HG03103 (cell line): ENCODE results near the gene CRYBA2.
A peak's percentile ranks its signal among the peaks of the same experiment; 100 is the strongest.

Source experiments
- ATAC-seq: cut with Tn5 transposase; IDR thresholded peaks from one replicate; pipeline ENCODE4 v1.9.1; 2021; ENCODE audit warnings: low read depth; ENCODE audit not compliant: unreplicated experiment

Gene CRYBA2, protein sequence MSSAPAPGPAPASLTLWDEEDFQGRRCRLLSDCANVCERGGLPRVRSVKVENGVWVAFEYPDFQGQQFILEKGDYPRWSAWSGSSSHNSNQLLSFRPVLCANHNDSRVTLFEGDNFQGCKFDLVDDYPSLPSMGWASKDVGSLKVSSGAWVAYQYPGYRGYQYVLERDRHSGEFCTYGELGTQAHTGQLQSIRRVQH

DNA sequence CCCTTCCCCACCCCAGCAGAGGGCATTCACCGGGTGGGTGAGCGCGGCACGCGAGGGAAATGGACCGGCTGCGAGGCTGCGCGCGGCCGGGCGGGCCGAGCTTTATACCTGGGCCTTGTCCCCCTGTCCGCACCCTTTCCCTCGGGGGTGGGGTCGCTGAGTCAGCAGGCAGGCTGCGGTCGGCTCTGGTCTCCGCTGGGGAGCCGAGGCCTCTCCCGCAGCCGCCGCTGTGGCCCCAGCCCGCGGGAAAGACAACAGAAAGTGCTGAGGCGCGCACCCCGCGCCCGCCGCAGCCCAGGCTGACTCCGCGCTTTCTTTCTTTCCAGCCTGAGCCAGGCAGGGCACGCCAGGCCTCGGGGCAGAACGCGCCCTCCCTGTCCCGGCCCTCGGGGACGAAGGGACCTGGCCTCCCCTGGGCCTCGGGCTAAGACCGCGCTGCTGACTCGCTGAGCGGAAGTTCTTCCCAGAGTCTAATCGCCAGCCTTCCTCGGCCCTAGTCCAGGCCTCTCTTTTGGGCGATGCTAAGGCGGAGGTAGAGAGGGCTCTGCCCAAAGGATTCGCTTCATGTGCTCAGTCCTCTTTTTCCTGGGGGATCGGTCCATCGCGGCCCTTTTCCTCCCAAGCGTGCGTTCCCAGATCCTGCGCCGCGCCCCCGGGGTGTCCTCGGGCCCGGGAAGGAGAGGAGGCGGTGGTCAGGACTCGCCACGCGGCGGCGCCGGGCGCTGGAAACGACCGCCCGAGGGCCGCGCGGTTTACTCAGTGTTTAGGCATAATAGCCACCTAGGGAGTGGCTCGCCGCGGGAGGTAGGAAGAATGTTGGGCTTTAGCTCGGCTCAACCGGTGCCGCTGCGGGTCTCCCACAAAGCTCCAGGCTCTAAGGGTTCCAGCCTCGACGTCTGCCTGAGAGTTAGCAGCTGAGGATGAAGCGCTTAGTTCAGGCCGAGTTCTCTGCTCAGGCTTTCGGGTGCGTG lies at the start of gene CRYBA2:
Gene CRYBA2, minus strand, starts transcription at position 78 of the 971 bp plus-strand sequence. CDS start 246 bp downstream, outside the sequence.
- ATAC-seq: no peak

DNA sequence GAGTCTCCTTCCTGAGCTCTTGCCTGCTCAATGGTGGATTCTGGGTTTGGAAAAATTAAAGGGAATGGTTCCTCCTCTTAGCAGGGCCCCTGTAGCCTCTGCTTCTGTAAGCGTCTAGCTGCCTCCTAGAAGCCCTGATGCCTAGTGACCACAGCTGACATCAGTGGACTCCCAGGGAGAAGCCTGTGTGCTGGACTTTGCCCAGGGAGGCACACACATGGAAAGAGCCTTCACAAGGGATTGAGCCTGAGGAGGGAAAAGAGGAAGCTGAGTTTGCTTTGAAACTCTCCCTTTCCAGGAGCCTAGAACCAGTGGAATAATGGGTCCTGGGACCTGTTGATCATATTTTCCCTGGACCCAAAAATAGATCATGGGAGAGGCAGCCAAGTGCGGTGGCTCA lies 49.5 kb upstream of the CRYBA2 start:
- ATAC-seq: no peak

DNA sequence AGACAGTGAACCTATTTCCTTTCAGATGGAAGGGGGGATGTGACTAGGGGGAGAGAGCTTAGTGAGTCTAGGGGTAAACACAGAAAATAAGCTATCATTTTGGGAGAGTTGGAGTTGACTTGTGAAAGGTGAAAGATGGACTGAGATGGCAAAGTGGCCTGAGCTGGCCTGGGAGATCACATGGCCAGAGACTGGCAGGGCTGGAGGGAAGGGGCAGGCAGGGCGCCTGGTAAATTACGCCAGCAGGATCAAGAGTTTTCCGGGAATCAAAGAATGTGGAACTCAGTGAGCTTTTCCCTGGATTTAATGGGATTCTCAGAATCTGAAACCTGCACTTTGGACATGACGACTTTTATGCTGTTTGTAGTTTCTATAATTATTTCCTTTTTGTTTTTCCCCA lies 48.9 kb upstream of the CRYBA2 start:
- no peak for ATAC-seq

DNA sequence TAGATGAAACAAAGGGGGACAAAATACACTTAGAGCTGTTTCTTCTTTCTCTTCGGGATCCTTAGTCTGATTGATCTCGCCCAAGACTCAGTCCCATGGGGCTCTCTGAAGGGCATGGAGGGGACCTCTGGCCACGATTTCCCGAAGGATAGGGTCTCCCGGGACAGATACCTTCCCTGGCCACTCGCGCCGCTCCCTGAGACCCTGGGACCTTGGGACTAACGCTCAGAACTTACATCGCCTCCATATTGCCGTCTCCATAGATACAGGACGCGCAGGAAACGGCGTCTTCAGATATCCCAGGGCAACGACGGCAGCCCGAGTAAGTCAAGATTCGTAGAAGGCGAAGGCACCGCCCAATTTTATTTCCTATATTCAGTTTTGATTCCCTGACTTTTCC lies 48.0 kb upstream of the CRYBA2 start, which contains the start of gene CFAP65:
Gene CFAP65, minus strand, starts transcription at position 265 of the 400 bp plus-strand sequence. CDS start 2,468 bp downstream, outside the sequence.
- ATAC-seq: no peak

DNA sequence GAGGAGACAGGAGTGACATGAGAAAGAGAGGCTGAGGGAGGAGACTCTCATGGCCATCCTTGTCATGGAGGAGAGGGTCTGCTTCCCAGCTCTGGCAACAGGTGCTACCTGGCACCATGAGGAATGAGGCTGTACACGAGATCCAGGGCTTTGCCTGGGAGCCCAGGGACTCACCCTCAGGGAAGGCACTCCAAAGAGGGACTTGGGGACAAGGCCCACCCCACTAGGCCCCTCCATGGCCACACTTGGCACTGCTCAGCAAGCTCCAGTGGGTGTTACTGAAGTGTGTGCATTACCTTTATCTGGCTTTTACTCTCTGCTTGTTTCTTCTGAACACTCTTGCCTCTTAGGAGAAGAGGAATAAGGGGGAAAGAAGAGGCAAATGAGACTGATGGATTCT lies 45.4 kb upstream of the CRYBA2 start:
- ATAC-seq: no peak

DNA sequence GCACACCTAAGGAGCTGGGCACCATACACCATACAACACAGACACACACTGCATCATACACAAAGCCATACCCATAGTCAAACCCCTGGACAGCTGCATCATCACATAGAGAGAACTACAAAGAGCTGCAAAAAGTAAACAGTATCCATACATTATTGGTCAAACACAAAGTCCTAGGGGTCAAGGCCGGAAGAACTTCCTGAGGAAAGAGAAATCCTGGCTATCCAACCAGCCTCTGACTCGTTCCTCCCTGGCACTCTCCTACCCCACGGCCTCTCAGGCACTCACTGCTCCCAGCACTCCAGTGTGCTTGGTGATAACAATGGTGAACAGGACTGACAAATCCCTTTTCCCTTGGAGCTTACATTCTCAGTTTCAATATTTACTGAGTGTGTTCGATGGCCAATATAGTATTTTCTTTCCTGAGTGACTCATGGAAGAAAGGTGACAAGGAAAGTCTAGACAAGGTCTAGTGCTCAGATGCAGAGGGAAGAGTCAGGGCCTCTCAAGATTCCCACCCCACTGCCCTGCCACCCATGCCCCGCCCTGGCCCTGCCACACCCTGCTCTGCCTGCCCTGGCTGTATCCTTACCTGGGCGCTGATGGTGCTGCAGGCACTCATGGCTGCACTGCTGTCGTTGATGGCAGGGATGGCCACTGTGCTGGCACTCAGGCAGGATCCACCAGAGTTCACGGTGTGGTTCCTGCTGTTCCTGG lies 44.7 kb upstream of the CRYBA2 start:
- ATAC-seq: no peak

DNA sequence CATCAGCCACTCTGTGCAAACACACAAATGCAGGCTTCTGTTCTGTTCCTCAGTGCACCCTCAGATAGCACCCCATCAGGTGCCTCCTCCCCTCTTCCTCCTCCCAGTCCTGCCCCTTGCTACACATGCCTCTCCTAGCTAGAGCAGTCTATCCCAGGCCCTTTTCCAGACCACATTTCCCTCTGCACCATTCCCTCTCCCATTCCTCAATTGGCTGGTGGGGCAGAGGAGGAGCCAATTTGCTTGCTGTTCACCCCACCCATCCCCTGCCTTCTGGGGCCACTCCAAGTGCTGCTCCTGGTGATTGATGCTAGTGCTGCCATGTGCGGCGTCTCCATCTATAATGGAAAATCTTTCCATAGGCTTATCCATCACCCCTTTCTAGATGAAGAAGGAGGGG lies 42.7 kb upstream of the CRYBA2 start:
- no peak for ATAC-seq

DNA sequence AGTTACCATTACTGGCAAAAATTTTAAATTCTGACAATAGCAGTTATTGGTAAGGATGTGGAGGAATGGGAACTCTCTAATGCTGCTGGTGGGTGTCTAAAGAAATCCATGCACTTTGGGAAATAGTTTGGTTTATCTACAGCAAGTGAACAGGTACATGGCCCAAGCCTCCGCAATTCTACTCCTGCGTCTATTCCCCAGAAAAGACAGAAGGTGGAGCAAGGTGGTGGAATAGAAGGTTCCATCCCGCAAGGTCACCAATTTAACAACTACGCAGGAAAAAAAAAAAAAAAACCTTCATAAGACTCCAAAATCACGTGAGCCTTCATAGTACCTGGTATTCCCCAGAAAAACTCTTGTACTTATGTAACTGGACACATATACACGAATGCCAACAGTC lies 41.6 kb upstream of the CRYBA2 start:
- no peak for ATAC-seq

DNA sequence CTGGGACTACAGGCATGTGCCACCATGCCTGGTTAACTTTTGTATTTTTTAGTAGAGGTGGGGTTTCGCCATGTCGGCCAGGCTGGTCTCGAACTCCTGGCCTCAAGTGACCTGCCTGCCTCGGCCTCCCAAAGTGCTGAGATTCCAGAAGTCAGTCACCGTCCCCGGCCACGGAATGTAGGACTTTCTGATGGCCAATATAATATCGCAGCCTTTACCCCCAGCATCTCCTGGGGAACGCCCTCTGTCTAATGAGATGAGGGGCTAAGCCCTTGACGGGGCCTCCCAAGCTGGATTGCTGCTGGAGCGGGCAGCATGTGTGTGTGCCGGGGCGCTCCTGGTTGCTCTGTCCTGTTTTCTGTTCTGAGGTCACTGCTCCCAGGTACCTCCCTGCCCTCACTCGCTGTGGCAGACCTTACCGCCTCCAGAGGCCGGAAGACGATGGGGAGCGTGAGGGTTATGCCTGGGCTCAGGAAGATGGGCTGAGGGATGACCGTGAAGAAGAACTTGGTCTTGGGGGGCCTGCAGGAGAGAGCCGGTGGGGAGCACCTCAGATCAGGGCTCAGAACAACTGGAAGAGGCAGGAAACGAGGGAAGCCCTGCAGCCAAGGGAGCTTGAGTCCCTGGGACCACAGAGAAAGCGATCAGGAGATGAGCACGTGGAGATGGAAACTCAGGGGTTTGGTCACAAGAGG lies 39.0 kb upstream of the CRYBA2 start:
- ATAC-seq: no peak

DNA sequence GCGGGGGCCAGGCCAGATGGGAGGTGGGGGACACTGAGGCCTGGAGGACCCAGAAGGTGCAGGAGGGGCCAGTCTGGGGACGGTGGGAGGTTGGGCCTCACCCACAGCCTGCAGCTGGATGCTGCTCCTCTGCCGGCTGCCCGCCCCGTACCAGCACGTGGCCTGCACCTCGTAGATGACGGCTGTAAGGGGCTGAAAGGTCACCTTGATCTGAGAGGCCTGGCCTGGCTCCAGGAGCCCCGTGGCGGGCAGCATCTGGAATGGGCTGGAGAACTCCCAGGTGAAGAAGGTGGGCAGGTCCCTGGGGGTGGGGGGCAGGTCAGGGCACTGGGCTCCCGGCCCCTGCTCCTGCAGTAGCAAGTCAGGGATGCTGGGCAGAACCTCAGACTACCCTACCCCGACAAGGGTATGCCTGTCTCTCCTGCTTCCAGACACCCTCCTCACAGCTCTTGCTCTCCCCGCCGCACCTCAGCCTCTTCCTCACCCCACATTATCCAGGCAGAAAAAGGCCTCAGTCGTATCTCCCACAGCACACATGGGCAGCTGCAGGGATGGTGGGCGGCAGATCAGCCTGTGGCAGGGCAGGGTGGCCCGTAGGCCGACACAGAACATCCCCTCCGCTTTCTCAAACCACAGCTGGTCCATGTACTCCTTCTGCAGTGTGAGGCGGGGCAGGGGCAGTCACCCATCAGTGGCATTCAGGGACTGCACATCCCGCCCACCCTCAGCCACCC lies 38.0 kb upstream of the CRYBA2 start:
- no peak for ATAC-seq

DNA sequence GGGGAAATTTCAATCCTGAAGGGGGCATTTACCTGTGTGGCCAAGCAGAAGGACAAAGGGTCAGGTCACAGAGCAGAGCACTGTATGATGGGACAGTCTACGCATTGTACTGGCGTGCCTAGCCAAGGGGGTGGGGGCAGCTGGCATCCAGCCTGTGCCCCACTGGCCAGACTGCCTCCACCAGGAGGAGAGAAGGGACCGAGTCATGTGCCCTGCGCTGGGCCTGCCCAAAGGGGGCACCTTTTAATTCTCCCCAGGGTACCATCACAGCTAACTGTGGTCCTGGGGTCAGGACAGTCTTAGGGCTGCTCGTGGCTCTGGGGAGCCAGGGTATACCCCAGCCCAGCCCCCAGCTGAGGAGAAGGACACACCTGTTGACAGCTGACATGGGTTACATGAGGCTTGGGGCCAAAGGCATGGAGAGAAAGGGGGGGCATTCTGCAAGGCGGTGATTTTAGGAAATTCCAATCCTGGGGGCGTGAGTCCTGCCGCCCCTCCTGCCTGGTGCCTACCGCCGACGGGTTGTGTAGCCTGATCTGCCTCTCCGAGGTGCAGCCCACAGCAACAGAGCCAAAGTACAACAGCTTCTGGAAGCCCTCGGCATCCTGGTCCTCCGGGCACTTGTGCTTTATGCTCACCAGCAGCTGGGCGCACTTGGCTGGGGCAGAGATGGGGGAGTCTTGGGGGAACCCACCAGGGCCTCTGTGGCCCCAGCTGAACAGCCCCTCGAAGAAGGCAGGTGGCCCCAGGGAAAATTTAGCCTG lies 37.1 kb upstream of the CRYBA2 start:
- no peak for ATAC-seq

DNA sequence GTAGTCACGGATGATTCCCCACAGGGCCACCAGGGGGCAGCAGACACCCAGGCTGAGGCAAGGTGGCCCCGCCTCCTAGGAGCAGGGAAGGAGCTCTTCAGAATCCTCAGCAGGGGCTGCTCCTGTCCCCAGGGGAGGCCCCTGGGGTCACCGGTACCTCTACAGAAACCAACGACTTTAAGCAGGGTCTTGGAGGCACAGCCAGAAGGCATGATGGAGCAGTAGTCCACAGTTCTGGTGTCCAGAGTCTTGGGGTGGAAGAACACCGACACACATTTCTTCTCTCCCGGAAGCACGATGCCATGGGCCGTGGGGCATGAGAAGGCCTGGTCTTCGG lies 36.6 kb upstream of the CRYBA2 start:
- peak; percentile 63 for ATAC-seq

DNA sequence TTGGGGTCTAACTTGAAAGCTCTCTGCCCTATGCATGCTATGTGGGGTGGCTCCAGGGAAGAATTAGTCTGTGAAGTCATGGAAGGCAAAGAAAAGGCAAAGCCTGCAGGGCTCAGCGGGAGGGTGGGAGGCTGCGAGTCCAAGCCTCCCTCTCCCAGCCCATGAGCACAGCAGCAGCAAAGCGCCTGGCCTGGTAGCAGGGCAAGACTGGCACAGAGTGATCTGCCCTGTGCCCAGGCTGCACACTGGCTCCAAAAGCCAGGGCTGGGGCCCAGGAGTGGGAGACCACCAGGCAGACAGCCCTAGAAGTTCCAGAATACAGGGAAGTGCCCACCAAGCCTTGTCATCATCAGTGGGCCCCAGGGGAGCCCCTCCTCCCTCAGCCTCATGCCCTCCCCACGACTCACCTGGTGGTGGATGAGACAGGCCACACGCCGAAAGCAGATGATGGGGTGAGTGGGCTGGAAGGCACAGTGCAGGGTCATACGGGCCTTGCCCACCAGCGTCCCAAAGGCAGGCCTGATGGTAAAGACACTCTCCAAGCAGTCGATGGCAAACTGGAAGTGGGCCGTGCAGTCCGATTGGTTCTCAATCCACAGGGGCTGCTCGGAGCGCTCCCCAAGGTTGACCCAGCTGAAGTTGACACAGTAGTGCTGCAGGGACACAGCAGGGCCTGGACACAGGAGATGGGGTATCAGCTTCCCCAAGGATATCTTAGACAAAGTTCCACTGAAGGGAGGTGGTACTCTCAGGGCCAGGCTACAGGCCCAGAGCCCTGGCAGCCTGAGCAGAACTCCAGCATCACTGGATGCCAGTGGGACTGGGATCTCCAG lies 36.0 kb upstream of the CRYBA2 start:
- ATAC-seq: no peak

DNA sequence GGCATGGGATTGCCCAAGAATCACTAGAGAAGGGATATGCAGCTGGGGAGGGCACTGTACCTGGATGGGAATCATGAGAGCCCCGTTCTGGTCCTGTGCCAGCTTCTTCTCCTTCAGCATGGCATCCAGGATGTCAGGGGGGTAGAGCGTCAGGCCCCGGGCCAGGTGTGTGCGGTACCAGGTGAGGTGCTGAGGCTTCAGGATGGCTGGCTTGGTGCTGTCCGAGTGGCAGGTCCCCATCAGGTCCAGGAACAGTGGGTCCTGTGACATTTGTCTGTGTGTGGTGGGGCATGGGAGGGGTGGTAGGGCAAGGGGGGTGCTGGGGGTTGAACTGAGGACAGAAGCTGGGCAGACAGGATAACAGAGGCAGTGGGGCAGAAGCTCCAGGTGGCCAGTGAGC lies 34.9 kb upstream of the CRYBA2 start:
- no peak for ATAC-seq

DNA sequence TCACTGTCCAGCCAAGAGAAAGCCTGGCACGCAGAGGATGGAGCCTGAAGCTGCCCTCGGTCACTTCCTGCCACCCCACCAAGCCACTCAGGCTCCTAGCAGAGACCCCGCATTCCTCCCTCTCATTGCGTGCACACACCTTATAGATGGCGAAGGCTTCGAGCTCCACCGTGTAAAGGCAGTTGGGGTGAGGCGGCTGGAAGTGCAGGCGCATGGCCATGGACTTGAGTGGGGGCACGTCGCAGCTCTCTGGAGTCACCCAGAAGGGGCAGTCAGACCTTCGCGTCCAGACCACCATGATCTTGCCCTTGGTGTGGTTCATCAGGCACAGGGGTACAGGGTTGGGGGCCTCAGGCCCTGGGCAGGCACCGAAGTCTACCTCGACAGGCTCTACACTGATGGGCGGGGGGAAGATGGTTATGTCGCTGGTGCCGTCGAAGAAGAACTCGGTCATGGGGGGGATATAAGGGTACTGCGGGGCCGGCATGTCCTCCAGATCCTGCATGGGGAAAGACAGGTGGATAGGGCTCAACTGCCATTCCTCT lies 34.4 kb upstream of the CRYBA2 start:
- ATAC-seq: no peak

DNA sequence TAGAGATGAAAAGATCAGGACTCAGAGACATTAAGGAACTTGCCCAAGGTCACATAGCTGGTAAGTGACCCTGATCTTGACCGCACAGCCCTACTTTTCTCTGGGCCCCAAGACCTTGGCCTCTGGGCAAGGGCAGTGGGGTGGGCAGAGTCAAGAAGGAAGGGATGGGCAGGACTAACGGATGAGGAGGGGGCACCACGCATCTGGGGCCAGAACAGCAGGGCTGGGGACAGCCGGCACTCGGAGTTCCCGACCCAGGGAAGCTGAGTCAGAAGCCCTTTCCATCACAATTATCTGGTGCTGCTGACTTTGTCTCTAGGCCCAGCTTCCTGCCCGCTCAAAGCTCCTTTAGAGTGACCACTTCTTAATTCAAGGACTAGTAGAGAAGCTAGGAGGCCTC lies 33.7 kb upstream of the CRYBA2 start:
- no peak for ATAC-seq

DNA sequence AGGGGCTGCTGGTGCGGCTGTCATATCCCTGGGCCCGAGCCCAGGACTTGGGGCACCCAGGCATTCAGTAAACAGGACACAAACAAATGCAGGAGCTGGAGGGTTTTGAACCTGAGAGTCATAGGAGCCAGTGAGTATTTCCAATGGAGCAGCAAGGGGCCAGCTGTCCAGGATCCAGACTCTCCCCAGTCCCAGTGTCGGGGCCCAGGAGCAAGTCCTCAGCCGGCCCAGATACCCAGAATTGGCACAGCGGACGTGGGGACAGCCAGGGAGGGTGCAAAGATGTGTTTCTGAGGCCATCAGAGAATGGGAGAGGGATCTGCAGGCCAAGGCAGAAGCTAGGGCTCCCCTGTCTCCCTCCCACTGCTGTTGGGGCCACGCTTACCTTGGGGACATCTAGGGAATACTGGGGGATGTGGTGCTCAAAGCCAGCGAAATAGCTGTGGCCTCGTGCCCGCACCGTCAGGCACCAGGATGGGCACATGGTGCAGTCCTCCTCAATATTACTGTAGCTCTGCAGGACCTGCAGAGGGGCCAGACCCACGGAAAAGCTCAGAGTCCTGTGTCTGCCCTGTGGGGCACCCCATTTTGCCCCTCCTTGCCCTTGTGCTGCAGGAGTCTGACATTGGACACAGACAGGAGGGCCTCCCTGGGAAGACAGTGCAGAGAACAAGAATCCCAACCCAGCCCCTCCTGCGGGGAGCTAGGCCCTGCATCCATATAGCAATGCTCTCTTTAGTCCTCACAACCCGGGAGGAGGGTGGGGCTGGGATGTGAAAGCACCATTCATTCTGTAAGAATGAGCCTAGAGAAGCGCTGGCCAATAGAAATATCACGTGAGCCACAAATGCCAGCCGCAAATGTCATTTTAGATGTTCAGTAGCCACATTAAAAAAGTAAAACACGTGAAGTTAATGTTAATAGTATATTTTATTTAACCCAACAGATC lies 32.7 kb upstream of the CRYBA2 start:
- ATAC-seq: no peak
